Measurements from ENCODE around the gene PIK3C2B. TPM values are rescaled to one million over a fixed set of nuclear protein-coding genes. Genes with fewer than 3 reads are reported as not detected.

Gene PIK3C2B
- total RNA-seq, 4 donors from 2014 or later = 68.5 to 162 (median 134) TPM

DNA sequence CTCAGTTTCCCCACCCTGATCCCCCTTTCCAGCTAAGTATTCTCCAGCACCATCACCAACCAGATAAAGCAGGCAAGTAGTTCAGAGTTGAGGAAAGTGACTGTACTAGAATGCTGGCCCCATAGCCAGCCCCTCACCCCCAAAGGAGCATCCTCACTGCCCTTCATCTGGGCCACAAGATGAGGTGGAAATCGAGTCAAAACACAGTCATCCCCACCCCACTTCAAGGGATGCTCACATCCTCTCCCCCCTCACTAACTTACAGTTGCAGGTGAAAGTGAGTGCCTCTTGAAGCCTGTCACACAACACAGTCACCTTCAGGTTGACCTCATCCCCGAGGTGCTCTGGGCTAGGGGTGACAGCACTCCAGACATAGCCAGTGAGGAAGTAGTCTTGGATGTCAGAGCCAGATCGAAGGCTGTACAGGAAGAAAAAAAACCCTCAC, 30.4 kb downstream of the PIK3C2B start:
- Histone ChIP-seq H3K27me3 (no peaks in the 10 kb centered on the region), H3K27ac (peak overlapping the region in 3 of 4 donors; percentile 54 to 80 (median 59)), H3K4me3 (no peak overlapping the region), H3K9me3 (no peaks in the 10 kb centered on the region), H3K4me1 (peaks cover 0 to 48% (median 23%) of the 10 kb centered on the region in 4 donors), H3K36me3 (peaks cover 0 to 93% (median 5%) of the 10 kb centered on the region in 3 donors)
- no peak for TF ChIP-seq POLR2A (IDR thresholded peaks at IDR 0.05)
- TF ChIP-seq, protein P1, sequence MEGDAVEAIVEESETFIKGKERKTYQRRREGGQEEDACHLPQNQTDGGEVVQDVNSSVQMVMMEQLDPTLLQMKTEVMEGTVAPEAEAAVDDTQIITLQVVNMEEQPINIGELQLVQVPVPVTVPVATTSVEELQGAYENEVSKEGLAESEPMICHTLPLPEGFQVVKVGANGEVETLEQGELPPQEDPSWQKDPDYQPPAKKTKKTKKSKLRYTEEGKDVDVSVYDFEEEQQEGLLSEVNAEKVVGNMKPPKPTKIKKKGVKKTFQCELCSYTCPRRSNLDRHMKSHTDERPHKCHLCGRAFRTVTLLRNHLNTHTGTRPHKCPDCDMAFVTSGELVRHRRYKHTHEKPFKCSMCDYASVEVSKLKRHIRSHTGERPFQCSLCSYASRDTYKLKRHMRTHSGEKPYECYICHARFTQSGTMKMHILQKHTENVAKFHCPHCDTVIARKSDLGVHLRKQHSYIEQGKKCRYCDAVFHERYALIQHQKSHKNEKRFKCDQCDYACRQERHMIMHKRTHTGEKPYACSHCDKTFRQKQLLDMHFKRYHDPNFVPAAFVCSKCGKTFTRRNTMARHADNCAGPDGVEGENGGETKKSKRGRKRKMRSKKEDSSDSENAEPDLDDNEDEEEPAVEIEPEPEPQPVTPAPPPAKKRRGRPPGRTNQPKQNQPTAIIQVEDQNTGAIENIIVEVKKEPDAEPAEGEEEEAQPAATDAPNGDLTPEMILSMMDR (IDR thresholded peaks at IDR 0.05) = no peak
- no peak for DNase-seq

DNA sequence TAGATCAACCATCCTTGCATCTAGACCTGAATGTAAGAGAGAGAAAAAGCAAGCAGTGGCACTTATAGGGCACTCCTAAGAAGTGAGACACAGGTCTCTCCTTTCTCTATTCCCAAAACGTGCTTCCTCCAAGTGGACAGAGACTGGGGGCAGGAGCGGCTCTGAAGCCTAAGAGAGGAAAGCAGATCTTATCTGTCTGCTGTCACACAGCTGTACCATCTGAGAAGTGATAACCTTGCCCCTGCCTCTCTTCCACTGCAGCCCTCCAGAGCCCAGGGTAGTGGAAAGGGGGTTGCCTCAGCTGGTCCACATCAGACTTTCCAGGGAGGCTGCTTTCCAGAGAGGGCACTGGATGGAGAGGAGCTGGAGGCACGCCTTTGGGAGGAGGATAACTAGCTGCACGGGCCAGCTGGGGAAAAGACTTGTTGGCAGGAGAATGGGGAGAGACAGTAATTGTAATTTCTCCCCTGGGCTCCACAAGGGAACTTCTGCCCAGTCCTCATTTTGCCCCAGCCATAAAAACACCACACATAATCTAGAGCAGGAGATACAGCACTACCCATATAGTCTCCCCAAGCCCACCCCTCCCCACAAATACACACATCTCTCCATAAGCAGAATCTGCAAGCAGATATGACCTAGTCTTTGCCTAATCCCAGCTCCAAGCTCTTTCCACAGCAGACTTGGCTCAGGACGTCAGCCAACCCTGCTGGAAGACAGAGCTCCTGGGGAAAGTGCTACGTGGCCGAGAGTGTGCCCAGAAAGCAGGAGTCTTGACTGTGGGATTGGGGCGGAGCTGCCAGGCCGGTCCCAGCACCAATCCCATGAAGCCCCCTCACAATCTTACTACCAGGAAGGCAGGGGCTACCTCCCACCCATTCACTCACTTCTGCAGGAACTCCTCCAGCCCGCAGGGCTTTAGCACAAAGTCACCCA, 31.2 kb downstream of the PIK3C2B start:
- Histone ChIP-seq H3K27me3 (no peaks in the 10 kb centered on the region), H3K27ac (peak overlapping the region in 3 of 4 donors; percentile 54 to 80 (median 59)), H3K4me3 (no peak overlapping the region), H3K36me3 (peaks cover 0 to 92% (median 5%) of the 10 kb centered on the region in 3 donors), H3K9me3 (no peaks in the 10 kb centered on the region), H3K4me1 (peaks cover 0 to 48% (median 23%) of the 10 kb centered on the region in 4 donors)
- no peak for TF ChIP-seq POLR2A (IDR thresholded peaks at IDR 0.05)
- TF ChIP-seq, protein P1 (IDR thresholded peaks at IDR 0.05) = no peak
- no peak for DNase-seq

DNA sequence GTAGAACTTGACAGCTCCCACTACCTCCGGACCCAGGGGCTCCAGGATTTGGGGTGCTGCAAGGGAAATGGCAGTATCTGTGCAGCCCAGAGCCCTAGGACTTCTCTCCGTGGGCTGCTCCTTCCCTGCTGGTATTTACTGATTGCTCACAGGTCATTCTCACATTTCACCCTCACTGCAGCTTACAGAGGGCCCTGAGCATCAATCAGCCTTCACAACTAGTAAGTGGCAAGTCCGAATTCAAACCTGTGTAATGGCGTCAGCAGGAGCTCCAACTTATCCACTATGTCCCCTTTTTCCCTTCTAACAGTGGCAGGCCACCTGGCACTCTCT, 32.4 kb downstream of the PIK3C2B start:
- Histone ChIP-seq H3K4me3 (no peak overlapping the region), H3K27me3 (no peaks in the 10 kb centered on the region), H3K36me3 (peaks cover 0 to 96% (median 5%) of the 10 kb centered on the region in 3 donors), H3K4me1 (peaks cover 0 to 48% (median 23%) of the 10 kb centered on the region in 4 donors), H3K27ac (peak overlapping the region; percentile 32 to 80 (median 51)), H3K9me3 (no peaks in the 10 kb centered on the region)
- no peak for TF ChIP-seq POLR2A (IDR thresholded peaks at IDR 0.05)
- TF ChIP-seq, protein P1 (IDR thresholded peaks at IDR 0.05) = no peak
- no peak for DNase-seq

DNA sequence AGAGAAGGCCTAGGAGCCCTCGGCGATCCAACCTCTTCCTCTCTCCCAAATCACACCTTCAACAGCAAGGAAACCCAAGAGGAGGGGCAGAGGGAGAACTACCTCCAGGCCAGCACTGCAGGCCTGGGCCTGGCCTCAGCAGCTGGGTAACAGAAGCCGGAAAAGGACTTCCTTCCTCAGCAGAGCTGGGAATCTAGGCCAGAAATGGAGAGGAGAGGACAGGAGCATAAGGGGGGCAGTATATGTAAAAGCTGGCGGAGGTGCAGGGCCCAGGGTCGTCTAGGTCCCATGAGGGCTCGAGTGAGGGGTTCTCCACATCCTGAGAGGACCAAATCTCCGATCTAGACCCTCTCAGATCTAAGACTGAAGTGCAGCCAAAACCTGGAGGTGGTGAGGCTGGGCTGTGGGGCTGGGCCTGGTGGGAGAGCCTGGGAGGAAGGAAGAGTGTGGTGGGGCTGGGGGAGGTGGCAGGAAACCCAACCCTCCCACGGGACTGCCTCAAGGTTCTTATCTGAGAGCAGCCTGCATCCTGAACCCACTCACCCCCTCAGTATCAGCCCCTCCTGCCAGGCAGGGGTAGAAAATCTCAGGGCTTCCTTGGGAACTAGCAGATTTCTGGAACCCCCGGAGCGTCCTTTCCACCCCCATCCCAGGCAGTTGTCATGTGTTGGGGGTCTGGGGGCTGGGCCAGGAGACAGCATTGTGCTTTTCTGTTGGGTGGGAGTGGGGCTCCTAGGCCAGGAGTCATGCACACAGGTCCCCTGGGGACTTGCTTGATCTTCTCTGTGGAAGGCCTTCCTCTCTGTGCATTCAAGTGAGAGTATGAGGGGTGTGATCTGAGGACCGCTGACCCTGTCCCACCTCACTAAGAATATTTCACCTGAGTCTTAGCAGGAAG, 33.0 kb downstream of the PIK3C2B start:
- H3K9me3 ChIP-seq = no peaks in the 10 kb centered on the region
- H3K4me1 ChIP-seq = peaks cover 0 to 43% (median 21%) of the 10 kb centered on the region in 4 donors
- H3K36me3 ChIP-seq = peaks cover 0 to 95% (median 5%) of the 10 kb centered on the region in 3 donors
- TF ChIP-seq POLR2A (IDR thresholded peaks at IDR 0.05) = no peak
- TF ChIP-seq, protein P1 (IDR thresholded peaks at IDR 0.05) = no peak
- peak overlapping the region; percentile 32 to 80 (median 51) for H3K27ac ChIP-seq
- no peaks in the 10 kb centered on the region for H3K27me3 ChIP-seq
- peak in 2 of 3 donors; percentile 83 to 85 for DNase-seq
- no peak overlapping the region for H3K4me3 ChIP-seq

DNA sequence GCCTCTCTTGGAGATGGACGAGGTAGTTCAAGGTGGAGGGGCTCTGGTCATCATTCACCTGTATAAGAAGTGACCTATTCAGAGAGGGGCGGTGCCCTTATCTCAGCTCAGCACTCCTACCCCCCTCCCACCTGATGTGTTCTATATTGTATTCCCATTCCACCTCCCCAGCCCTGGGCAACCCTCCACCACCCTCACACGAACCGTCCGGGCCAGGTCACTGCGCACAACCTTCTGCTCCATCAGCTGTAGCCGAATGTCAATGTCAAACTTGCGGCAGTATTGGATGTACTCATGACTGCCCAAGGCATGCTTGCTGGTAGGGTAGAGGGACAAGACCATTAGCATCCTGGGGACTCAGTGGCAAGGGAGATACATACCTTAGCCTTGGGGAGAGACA, 34.3 kb downstream of the PIK3C2B start:
- Histone ChIP-seq H3K36me3 (peaks cover 0 to 91% (median 5%) of the 10 kb centered on the region in 3 donors), H3K27ac (peak overlapping the region in 2 of 4 donors; percentile 48 to 54), H3K27me3 (no peaks in the 10 kb centered on the region), H3K4me3 (no peak overlapping the region), H3K9me3 (no peaks in the 10 kb centered on the region), H3K4me1 (peaks cover 0 to 36% (median 15%) of the 10 kb centered on the region in 4 donors)
- TF ChIP-seq, protein P1 (IDR thresholded peaks at IDR 0.05) = no peak
- TF ChIP-seq POLR2A (IDR thresholded peaks at IDR 0.05) = no peak
- no peak for DNase-seq

Data from Peyer's patch (tissue), 4 donors.